ENCODE data around the gene DAB2IP.

DNA sequence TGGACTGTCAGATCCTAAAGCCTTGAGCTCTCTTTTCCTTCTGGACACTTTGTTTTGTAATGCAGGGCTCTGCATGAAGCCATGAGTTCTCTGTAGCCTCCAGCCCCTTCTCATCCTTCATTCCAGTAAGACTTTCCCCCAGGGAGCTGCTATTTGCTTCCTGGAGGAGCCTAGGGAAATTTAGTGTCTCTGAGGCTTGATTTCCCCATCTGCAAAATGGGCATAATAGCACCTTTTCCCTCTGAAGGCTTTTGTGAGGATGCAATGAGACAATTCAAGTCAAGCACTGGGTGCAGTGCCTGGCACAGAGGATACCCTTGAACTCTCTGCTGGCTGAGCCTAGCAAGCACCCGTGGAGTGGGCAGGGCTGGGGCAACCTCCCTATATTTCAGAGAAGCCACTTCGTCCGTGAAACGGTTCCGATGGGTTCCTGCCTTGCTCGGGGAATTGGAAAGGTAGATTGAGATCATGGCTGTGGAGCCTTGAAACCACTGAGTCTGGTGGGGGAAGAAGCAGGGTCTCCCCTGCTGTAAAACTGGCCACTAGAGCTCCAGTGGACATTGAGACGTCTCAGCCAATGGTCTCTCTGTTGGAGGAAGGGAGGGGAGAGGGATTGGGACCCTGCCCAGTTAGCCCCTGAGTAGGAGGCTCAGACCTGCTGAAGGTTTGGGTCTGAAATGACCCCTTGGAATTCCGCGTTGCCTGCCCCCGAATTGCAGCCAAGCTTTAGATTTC, 14.3 kb upstream of the DAB2IP start:
- TF ChIP-seq POLR2A (IDR thresholded peaks at IDR 0.05) (no peak), POLR2AphosphoS5 (IDR thresholded peaks at IDR 0.05) (no peak), EP300 (IDR thresholded peaks at IDR 0.05) (no peak)
